HG03520 (cell line): ENCODE measurements around the gene DNAJC4.
"Not testable (repeated sequence)": the region's sequence is repeated elsewhere in the genome, so short reads cannot be mapped to it uniquely, and the experiment has no call there.

Source experiments
- ATAC-seq: cut with Tn5 transposase; IDR thresholded peaks from one replicate; pipeline ENCODE4 v1.9.1; 2021; ENCODE audit warnings: mild to moderate bottlenecking, moderate library complexity; ENCODE audit not compliant: unreplicated experiment

Gene DNAJC4

DNA sequence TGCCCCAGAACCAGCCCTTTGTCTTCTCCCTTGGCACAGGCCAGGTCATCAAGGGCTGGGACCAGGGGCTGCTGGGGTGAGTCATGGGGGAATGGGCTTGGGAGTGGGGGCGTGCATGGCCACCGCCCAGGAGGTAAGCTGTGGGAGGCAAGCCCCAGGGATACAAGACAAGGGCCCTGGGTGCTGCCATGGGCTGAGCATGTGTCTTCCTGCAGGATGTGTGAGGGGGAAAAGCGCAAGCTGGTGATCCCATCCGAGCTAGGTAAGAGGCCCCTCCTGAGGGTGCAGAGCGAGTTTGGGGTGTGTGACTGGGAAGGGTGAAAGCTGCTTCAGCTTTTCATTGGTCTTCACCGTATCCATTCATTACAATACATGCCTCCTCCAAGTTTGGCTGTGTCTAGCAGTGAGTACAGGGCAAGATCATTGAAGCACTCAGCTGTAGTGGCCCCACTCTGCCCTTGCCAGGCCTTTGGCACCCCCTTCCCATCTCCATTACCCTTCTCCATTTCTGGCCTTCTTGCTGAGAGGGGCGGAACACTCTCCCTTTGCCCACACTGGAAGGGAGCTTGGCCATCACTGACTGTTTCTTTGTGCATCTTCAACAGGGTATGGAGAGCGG, 13.0 kb downstream of the DNAJC4 start:
- no peak for ATAC-seq

DNA sequence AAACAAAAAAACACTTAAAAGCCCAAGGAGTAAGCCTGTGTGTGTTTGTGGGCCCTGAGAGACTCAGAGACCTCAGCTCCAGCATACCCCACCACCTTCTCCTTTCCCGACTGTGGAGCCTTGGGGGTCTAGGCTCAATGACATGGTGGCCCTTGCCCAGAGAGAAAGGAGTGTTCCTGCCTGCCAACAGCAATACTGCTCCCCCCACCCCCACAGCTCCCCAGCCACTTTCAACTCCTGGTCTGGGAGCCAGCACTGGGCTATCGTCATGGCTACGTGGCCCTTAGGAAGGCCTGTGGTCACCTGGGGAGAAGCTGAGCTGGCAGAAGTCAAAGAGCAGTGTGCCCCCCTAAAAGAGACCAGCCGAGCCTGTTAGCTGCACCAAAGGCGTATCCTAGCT, 13.8 kb downstream of the DNAJC4 start:
- ATAC-seq = no peak

DNA sequence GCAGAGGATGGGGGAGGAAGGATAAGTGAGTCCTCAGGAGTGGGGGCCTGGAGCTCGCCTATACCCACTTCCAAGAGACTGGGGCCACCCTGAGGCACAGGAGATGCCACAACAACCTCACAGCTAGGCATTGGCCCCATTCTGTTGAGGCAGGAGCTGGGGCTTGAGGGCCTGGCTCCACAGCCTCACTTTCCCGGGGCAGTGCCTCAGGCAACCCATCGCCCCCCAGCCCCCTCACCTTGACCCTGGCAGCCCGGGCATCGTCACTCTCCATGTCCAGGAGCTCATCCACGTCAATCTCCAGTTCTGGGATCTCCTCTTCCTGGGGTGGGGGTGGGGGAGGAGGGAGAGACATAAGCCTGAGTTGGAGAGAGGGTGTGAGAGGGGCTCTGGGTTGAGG, 14.6 kb downstream of the DNAJC4 start:
- ATAC-seq = no peak

GRCh38 chr11:64245401-64245796, 15.1 kb downstream of the DNAJC4 start:
- ATAC-seq = no peak

- ATAC-seq = no peak
These were observed 15.7 kb downstream of the DNAJC4 start for GRCh38 chr11:64245797-64246620.

DNA sequence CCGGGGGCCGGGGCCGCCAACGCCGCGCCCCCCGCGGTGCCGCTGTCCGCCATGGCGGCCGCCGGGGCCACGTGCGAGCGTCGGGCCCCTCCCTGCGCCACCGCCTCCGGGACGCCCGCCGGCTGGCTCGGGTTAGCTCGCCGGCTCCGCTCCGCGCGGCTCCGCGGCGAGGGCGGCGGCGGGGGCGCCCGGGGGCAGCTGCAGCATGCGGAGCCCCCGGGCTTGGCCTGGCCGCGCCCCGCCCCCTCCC, 16.2 kb downstream of the DNAJC4 start:
- ATAC-seq = not testable (repeated sequence)

DNA sequence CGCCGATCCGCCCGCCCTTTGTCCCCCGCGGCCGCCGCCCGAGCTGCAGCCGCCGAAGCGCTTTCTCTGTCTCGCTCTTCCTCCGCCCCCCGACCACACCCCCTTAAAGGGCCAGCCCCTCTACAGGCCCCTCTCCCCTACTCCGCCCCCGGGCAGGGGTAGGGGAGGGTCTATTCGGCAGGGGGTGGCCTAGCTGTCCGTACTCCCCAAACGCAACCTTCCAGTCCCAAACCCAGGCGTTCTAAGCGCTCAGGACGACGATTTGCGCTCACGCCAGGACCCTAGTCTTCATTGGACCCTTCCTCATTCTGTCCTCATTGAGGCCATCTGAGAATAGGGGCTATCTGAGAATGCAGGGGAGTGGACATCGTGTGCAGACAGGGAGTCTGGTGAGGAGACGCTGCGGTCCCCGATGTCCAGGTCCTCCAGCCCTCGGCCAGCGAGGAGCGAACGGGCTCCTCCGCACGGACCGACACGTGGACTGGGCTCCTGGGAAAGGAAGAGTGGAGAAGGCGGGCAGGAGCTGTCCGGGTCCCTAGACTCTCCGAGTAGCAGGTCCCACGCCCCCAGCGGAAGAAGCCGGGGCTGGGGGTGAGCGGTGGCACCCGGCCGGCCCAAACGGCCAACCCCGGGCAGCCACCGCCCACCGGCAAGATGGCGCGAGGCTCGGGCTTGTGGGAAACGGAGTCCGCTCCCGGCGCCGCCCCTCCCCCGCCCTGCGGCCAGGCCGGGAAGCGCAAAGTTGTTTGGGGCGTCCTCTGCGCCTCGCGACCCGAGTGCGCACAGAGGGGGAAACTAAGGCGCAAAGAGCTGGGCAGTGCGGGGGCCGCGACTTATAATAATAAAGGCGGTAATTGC, 16.8 kb downstream of the DNAJC4 start, which contains the start of gene PPP1R14B:
Gene PPP1R14B (minus strand): TSS at position 73 of the 858 bp plus-strand sequence. CDS start 270 bp downstream, outside the sequence.
- ATAC-seq = peak; percentile 33

DNA sequence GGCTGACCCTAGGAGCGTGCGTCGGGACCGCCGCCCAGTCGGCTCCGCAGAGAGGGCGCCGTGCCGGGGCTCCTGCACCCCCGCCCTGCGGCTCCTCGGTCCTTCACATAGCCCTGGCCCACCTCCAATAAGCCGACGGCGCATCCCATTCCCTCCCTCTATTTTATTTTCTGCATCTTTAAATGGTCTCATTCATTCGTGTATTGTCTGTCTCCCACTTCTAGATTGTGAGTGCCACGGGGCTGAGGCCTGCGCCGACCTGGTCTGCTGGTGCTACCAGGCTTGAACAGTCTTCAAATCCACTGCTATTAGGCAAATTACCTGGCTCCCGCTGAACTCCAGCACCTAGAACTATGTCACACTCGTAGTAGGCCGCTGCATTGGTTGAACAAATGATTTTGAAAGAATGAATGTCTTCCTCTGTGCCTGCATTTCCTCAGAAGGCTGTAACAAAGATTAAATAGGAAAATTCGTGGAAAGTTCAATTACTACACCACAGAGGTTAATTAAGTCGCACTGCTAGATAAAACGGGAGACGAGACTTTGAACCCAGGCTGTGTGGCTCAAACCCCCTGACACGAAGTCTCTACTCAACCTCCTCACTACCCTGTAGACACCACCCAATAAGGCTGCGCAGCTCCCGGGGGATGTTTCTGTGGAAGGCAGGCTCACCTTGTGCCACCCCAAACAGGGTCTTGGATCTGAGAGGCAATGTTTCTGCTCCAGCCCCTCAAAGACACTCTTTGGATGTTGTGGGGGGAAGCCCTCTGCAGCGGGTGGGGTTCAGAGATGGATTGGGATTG, 17.6 kb downstream of the DNAJC4 start:
- ATAC-seq = no peak

DNA sequence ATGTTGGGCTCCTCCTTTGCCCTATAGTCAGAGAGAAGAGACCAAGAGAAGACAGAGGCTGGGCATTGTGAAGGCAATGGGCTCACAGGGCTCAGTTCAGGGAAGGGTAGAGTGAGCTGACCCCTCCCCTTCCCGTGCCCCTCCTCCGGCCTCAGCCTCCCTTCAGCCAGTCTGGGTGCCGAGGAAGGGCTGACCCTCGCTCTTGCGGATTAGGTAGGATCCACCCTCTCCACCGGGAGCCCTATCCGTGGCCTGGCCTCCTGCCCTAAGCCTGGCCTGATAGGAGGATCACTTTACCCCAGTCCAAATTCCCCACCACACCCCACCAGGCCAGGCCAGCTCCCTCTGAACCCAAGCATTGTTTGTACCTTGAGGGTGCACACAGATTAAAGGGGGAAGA, 18.2 kb downstream of the DNAJC4 start:
- no peak for ATAC-seq

GRCh38 chr11:64249038-64249437, 18.7 kb downstream of the DNAJC4 start:
- no peak for ATAC-seq

DNA sequence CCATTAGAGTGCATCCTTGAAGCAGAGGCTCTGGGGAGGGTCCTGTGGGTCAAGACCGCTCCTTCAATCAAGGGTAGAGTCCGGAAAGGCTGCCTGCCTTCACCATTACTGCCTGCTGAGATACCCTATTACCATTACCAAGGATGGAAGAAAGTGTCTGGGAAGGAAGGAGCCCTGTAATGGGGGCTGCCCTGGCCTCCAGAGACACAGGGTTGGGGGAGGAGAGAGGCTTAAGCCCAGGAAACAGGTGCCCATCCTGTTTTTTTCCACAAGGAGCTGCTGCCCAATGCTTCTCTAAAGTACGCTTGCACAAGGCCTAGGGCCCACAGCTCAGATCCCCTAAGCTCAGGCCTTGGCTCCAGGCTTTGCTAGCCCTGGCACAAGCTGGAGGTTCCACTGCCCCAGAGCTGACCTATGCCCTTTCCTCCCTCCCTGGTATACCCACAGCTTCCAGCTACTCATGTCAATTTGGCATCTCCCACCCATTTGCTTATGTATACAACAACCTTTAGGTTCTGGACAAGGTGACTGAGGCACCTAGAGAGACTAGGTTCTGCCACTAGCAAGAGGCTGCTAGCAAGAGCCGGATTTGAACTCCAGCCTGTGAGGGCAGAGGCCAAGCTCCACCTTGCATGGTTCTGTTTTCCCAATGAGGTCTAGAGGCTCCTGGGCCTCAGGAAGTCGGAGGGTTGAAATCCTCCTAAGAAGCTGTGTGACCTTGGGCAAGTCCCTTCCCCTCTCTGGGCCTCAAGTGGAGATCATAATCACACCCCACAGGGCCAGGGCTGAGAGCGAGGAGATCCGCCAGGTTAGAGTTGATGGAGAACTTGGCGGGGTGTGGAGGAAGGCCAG, 19.4 kb downstream of the DNAJC4 start:
- no peak for ATAC-seq

DNA sequence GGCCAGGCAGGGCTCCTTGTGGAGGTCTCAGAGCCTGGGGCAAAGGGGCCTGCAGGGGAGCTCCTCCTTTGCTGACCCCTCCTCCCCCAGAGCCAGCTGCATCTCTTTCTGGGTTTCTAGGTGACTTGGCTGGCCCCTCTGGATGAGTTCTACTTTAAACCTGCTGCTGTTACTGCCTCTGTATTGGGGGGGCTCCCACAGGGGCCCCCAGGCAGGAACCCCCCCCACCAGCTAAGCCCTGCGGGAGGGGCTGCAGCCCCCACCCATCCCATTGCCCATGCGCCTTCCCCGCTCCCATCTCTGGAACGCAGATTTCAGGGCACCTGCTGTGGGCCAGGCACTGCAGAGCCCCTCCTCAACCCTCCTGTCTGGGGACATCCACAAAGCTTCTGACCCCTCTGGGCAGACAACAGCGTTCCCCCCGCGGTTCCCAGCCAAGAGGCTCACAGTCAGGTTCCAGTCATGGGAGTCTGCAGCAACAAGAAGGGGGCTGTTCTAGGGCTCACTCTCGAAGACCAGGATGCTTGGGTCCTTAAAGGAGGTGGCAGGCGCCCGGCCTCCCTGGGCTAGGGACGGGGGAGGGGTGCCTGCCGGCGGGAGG, 20.2 kb downstream of the DNAJC4 start:
- ATAC-seq = no peak

DNA sequence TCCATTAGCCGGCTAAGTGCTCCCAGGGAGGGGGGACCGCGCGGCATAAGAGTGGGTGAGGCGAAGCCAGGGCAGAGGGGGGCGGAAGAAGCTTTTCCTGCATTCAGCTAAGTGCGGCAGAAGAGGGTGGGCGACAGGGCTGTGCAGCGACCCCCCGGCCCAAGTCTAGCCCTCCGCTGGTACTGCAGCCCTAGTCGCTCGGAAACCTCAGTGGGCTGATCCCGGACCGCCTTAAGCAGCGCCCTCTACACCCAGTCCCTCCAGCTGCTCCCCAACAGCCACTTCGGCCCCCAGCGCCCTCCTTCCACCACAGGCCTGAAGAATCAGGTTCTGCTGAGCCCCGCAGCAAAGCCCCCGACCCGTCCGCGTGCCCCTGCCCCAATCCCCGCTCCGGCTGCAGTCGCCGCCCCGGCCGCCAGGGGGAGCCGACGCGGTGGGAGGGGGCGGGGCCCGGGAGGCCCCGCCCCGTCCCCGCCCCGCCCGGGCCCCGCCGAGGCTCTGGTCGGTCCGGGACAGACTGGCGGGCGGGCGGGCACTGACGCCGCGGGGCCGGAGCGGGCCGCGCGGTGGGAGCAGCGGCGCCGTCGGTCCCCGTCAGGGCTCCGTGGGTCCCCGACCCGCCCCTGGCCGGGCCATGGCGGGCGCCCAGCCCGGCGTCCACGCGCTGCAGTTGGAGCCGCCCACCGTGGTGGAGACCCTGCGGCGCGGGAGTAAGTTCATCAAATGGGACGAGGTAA, 20.8 kb downstream of the DNAJC4 start, which contains the start of gene PLCB3:
Gene PLCB3 (plus strand): TSS at position 515 of the 737 bp plus-strand sequence. CDS start 120 bp downstream, at position 635.
- no peak for ATAC-seq

DNA sequence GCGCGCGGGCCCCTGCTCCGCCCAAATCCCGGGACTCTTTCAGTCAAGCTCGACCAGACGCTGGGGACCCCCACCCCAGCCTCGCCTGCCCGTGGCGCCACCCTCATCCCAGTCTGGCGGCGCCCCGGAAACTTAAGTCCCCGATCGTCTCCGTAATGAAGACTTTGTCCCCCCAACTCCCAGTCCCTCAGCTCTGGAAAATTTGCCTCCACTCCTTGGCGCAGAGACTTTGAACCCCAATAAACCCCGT, 21.3 kb downstream of the DNAJC4 start:
- no peak for ATAC-seq

DNA sequence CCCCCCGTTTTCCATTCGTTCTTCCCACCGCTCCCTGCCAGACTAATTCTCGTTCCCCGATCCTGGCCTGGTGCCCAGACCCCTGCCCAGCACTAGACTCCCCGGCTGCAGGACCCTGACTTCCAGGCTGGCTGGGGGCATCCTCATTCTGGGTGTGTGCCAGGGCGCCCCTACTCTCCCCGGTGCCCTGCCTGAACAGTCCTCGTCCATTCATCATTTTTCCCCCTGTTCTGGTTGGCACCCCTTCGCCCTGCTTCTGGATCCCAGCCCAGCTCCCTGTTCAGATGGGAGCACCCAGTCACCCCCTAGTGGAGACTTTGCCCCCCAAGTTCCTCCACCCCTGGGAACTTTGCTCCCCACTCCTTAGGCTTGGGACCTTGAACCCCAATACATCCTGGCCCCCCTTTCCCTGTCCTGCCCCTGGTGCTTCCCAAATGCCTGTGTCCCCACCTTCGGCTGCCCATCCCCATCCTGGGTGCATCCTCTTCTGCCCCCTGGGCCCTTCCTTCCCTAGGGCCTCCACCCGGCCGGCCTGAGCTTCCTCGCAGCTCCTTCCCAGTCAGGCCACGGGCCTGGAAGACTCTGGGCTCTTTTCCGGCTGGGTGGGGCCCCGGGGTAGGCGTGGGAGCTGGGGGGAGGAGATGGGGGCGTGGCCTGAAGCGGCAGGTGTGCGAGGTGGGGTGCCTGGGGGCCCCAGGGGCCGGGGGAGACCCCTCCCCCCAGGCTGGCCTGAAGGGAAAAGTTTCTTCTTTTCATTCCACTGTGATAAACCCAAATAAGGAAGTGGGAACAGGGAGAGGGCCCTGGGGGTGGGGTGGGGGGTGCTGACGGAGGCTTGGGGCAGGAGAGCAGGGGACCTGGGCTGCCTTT, 21.9 kb downstream of the DNAJC4 start:
- ATAC-seq = no peak

DNA sequence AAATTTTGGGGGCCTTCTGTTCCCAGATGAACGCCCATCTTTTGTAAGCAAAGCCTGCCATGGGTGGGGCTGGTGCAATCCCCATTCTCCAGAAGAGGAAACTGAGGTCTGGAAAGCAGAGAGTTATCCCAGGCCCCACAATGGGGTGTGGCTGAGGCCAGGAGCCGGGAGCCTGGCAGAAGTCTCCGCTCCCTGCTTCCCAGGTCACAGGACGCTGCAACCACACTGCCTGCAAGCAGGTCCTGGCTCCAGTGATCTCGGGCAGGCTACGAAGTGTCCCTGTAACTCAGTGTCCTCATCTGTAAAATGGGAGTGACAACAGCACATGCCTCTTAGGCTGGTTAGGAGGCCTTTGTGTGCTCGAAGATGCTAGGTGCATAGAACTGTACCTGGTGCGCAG, 22.7 kb downstream of the DNAJC4 start:
- no peak for ATAC-seq

- ATAC-seq = no peak
These were observed 23.1 kb downstream of the DNAJC4 start for GRCh38 chr11:64253481-64253880.

- ATAC-seq = no peak
These were observed 24.0 kb downstream of the DNAJC4 start for GRCh38 chr11:64254326-64254725.
